ENCODE measurements around the gene NAT8L.

The NAT8L gene

DNA sequence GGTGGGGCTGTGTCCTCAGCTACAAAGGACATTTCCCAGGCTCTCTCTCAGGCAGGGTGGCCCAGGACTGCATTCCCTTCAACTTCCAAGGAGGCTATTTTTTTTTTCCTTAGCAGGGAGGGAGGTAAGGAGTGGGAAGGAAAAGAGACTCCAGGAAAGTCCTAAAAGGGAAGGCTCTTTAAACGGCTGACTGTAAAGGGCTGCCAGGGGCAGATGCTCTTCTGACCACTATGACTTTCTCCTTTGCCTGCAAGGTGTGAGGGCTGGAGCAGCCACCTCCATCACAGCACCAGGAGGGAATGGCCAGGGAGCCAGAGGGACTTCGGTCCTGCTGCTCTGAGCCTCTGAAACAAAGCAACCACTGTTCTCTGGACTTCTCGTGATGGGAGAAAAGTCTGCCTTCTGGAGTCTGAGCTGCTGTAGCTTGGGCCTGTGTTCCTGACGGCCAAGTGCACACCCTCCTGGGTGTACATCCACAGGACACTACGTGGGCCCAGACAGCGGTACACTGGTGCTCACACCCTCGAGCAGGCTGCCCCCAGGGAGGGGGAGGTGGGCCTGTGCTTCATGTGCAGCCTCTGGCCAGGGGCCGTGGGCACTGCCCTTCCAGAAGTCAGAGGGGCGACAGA lies 17.9 kb downstream of the NAT8L start:
- no peak for DNase-seq

DNA sequence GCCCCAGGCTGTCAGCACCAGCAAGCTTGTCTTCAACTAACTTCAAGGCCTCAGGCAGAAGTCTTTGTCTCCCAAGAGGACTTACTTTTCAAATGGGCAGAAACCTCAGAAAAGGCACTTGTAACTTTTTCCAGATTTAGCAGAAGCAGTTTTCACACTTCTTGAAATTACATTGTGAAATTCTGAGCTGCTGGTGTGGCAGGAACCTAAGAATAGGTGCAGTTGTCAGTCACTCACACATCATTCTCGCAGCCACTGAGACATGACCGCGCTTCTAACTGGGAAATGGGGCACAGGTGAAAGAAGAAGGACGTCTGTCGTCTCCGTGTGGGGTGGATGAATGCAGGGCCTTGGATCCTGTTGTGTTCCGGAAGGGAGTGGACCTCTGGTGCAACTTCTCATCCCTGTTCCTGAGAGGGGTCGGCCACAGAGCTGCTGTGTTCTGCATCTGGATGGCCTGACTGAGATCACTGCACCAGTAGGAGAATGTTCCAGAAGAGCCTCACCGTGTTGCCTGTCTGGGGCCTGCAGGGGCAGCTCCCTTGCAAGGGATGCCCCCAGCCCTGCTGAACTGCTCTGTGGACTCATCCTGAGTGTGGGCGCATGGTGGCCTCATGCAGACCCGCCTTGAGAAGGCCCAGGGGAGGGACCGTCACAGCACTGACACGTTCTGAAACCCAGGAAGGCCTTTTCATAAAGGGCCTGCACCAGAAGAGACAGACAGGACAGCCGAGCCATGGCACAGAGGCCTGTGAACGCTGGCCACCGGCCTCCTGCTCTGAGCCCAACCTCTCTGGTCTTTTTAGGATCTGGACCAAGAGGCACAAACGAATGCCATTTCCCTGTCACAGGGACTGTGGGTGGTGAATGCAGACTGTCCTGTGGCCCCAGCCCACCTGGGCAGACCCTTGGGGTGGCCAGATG lies 18.7 kb downstream of the NAT8L start:
- DNase-seq = no peak

- no peak for DNase-seq
Observed at GRCh38 chr4:2078584-2078983, 19.5 kb downstream of the NAT8L start.

GRCh38 chr4:2079006-2079405 lies 19.9 kb downstream of the NAT8L start:
- DNase-seq = peak; percentile 6

GRCh38 chr4:2079926-2080325 lies 20.8 kb downstream of the NAT8L start:
- DNase-seq = peak; percentile 32

GRCh38 chr4:2080429-2081300 lies 21.5 kb downstream of the NAT8L start:
- peak; percentile 44 for DNase-seq

- DNase-seq = no peak
Observed at GRCh38 chr4:2081540-2081939, 22.4 kb downstream of the NAT8L start.

- DNase-seq = peak; percentile 44
Observed at GRCh38 chr4:2082118-2082517, 23.0 kb downstream of the NAT8L start.

DNA sequence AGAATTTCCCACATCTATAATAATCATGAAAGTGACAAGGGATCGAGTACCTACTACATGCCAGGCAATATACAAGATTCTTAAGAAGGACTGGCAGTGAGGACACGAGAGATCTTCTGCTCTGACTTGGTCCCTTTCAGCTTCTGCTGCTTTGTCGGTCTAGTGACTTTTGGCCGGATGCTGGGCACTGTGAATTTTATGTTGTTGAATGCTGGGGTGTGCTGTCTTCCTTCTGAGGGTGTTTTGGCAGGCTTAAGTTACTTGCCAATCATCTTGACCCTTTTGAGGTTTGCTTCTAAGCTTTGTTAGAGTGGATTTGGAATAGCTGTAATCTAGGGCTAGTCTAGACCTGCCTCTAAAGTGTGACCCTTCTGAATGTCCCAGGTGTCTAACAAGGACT lies 23.5 kb downstream of the NAT8L start:
- peak; percentile 8 for DNase-seq

DNA sequence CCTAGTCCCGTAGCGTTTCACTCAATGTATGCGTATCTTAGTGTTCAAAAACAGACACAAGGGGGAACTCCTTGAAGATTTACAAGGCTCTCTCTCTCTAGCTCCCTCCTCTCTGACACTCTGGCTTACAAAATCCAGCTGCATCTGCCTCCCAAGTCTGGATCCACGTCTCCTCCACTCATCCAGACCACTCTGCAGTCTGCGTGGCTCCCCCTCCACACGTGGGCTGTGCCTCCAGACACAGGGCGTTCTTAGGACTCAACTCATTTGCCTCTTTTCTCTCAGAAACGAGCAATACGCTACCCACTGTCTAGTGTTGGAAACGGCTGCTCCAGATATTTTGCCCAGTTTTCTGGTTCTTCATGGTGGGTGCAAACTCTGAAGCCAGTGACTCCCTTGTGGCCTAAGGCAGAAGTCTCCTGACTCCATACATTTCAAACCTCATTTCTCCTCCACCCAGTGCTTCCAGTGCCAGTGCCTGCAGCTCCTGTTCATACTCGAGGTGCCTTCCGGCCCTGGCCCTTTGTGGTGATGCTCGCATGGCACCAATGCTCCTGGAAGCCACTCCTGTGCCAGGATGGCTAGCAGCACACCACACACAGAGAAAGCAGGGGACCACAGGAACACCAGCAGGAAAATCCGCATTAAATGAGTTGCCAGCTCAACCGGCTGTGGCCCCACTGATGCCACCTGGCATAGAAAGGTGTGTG lies 24.1 kb downstream of the NAT8L start:
- DNase-seq = peak; percentile 8

DNA sequence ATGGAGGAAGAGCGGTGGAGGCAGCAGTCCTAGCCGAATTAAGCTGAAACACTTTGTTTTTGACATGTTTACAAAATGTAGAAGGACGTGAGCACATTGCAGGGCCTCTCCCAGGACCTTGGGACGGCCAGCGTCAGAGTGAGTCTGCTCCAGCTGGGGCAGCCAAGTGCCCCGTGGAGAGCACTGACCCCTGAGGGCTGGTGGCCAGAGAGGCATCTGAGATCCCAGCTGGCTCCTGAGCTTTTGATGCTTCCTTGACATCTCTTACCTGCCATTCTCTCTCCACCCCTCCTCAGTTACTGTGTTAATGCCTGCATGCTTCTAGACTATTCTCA lies 24.7 kb downstream of the NAT8L start:
- DNase-seq = peak; percentile 12

GRCh38 chr4:2084316-2084715 lies 25.2 kb downstream of the NAT8L start:
- peak; percentile 42 for DNase-seq

GRCh38 chr4:2085496-2085901 lies 26.4 kb downstream of the NAT8L start:
- DNase-seq = peak; percentile 35

- DNase-seq = no peak
Observed at GRCh38 chr4:2087170-2087569, 28.0 kb downstream of the NAT8L start.

- DNase-seq = no peak
Observed at GRCh38 chr4:2089222-2089621, 30.1 kb downstream of the NAT8L start.

- no peak for DNase-seq
Observed at GRCh38 chr4:2090642-2091041, 31.5 kb downstream of the NAT8L start.

GRCh38 chr4:2091990-2092668 lies 33.0 kb downstream of the NAT8L start:
- no peak for DNase-seq

- no peak for DNase-seq
Observed at GRCh38 chr4:2092669-2093053, 33.5 kb downstream of the NAT8L start.

DNA sequence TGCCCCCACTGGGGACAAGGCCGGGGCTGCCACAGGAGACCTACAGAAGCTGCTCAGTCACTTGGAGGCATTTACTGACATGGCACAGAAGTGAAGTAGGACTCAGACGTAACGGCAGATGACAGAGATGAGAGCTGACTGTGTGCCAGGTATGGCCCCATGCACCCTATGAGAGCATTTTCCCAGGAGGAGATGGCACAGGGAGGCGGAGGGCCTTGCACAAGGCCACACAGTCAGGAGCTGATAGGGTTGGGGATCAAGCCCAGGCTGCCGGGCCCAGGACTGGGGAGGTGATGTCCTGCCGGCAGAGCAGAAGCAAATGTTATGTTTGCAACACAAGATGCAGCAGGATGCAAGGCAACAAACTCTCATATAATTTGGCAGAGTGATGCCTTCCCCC lies 34.1 kb downstream of the NAT8L start:
- DNase-seq = no peak

GRCh38 chr4:2094545-2094944 lies 35.4 kb downstream of the NAT8L start:
- DNase-seq = no peak

DNA sequence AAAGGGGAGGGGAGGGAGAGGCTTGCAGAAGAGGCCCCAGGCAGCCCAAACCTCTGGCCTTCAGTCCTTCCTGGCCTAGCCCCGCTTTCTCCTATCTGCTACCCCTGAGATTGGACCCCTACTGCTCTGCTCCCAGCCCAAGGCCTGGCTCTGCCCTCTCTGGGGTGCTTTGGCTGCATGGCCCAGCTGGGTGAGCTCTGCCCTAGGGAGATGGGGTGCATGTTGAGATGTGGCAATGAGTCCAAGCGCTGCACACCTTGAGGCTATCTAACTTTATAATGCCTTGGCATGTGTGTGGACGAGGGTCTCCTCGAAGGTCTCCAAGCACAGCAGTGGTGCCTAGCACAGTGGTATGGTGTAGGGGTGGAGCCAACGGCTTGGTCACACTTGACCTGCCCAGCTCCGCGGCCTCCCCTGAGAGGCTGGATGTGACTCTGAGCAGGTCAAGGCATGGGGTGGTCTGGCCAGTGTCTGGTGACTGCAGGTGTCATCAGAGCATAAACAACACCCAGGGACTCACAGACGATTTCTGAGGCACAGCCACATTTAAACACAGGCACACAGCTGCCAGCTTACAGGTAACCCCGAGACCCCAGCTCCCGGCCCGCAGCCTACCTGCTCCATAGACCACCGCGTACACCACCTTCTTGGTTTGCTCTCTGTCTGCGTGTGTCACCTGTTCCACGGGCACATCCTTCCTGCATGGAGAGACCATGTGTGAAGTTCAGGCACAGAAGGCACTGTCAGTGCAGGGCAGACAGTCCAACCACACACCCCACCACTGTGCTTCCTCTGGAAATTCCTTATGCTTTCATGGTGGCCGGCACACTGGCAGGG lies 36.3 kb downstream of the NAT8L start:
- no peak for DNase-seq

Data from activated CD8-positive, alpha-beta memory T cell treated with anti-CD3 and anti-CD28 coated beads, Interleukin-2, amount 50 U/mL, for 48 hours (primary cell).